Camera-type eye (tissue), 1 donor: ENCODE results near the gene PHKB. TPM values are rescaled to one million over a fixed set of nuclear protein-coding genes. Genes with fewer than 3 reads are reported as not detected.

Source experiments
- total RNA-seq: library from RNA; depleted of rRNA; stranded (reverse); fragments of >200 nt; gene quantifications from one replicate; pipeline ENCODE4 v1.2.3, GENCODE V29; 2014

PHKB gene
- 130 TPM for total RNA-seq

DNA sequence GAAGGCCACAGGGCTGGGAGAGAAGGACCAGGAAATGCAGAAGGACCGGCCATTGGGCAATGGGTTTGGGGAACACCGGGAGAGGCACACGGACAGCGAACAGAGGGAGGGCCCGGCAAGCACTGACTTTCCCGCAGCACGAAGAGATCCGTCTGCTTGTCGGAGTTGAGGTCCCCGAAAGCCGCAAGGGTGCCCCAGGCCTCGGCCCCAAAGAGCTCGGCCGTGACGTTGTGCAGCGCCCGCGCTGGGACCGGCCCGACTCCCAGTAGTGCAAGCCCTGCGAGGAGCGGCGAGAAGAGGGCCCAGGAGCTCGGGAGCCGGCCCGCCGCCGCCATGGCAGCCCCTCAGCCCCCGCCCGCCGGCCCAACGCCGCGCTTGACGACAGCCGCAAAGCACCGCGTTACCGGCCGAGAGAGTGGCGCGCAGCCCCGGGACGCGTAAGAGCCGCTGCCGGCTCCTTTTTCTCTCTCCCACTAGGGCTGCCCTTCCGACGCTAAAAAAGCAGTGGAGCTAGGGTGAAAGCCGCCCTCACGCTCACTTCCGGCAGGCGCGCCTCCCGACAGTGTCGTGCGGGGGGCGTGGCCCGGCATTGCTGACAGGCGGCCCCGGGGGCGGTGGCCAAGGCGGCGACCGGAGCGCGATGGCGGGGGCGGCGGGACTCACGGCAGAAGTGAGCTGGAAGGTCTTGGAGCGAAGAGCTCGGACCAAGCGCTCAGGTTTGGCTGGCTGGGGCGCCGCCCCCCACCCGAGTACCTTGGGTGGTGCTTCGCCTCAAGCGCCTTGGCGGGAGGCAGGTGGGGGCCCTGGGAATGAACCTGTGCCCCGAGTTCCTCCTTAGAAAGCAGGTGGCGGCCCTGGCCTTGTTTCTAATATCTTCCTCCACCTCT is at the start of gene PHKB, which contains the start of gene ITFG1:
PHKB (plus strand) TSS at position 621 of the 887 bp plus-strand sequence; CDS start at position 641, 20 bp downstream.
ITFG1 (minus strand) TSS at position 353 of the 887 bp plus-strand sequence; CDS start at position 335, 18 bp downstream.

Other genes with a start within 250 kb of the PHKB start
- 91.5 TPM for gene ITFG1, start 268 bp upstream of the PHKB start, total RNA-seq